H1 (cell line): Measurements from ENCODE around the gene TIE1. TPM values are rescaled to one million over a fixed set of nuclear protein-coding genes. Genes with fewer than 3 reads are reported as not detected.

Source experiments
- CHD7 ChIP-seq: fragments of 300-600 bp; sonication (generic); IDR thresholded peaks from 2 replicates; pipeline ENCODE4 v1.7.1; 2012; ENCODE audit warnings: low read length, moderate library complexity, mild to moderate bottlenecking, inconsistent platforms; ENCODE audit not compliant: insufficient replicate concordance
- polyA plus RNA-seq, 7 experiments: library from polyadenylated mRNA; depleted of rRNA in 3 of 7; stranded (reverse) in 5 of 7; unstranded in 2 of 7; fragments of >200 nt in 5 of 7; fragments of 200-250 nt in 2 of 7; gene quantifications; 1 replicate in 5 of 7; 2 replicates in 1 of 7; 4 replicates in 1 of 7; pipeline versions ENCODE4 v1.2.1 to v1.2.3, GENCODE V29; 2011 to 2013; ENCODE audit warnings: missing spikeins in 2 of 7, mixed read lengths in 2 of 7
- total RNA-seq: library from RNA; stranded (reverse); fragmentation: NEBNext Ultra II Directional; extraction: Animal tissue kit (Norgen Biotek cat#: 25700); gene quantifications from 2 replicates; pipeline ENCODE4 v1.2.1, GENCODE V29; 2021

Gene TIE1
- total and polyA plus RNA-seq, 2 of the 8 experiments (the other 6 are each of a cell fraction or from before 2014, with no cell fraction given) = 0.74 to 2.2 TPM

GRCh38 chr1:43363935-43364525 lies 63.2 kb downstream of the TIE1 start (continued):
- no peak for TF ChIP-seq CHD7
